Lower leg skin (tissue), 3 donors: Measurements from ENCODE around the gene ZNF778.

Experiments used
- CTCF ChIP-seq, 3 donors: fragments of 450-650 bp; IDR thresholded peaks; one replicate each; pipeline ENCODE4 v1.5.1; 2016; ENCODE audit warnings: antibody characterized with exemption in 3 of 3, mild to moderate bottlenecking in 3 of 3, moderate library complexity in 2 of 3
- POLR2A ChIP-seq, 2 donors: fragments of 450-650 bp; IDR thresholded peaks; one replicate each; pipeline ENCODE4 v1.6.1; 2016 to 2017; ENCODE audit warnings: antibody characterized with exemption in 2 of 2, mild to moderate bottlenecking in 1 of 2, moderate library complexity in 1 of 2

DNA sequence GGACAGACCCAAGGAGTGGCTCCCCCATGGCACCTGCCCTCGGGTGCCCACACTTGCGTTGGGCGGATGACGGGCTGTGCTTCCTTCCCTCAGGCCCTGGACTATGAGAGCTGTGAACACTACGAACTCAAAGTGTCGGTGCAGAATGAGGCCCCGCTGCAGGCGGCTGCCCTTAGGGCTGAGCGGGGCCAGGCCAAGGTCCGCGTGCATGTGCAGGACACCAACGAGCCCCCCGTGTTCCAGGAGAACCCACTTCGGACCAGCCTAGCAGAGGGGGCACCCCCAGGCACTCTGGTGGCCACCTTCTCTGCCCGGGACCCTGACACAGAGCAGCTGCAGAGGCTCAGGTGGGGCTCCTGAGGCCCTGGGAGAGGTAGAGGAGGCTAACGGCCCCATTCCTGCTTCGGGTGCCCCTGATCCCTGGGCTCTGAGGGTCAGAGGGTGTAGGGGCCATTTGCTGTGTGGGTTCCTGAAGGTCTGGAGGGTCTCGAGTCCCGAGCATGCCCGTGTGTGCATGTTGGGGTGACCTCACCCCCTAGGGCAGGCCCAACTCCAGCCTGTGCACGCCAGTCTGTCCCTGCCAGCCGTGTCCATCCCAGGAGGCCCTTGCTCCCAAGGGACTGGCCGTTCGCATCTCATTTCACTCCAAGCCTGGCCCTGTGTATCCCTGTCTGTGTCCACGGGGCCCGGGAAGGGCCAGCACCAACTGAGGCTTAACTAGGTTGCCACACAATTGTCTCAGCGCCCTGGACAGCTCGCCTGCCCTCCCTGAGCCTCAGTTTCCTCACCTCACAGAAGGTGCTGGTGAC, 27.1 kb upstream of the ZNF778 start:
- TF ChIP-seq POLR2A (IDR thresholded peaks at IDR 0.05) = no peak
- no peak for TF ChIP-seq CTCF (IDR thresholded peaks at IDR 0.05)
